IPS-15b (cell line): ENCODE data around the gene FBLN2.
A peak's percentile ranks its signal among the peaks of the same experiment; 100 is the strongest.

Source experiments
- H3K27me3 ChIP-seq: one replicate; pipeline ENCODE4 v1.6.1; 2013; ENCODE audit warnings: low read length; ENCODE audit not compliant: control insufficient read depth, insufficient read depth
- H3K36me3 ChIP-seq: one replicate; pipeline ENCODE4 v1.6.1; 2013; ENCODE audit warnings: low read length; ENCODE audit not compliant: control insufficient read depth, insufficient read depth
- H3K4me1 ChIP-seq: one replicate; pipeline ENCODE4 v1.6.1; 2013; ENCODE audit warnings: mild to moderate bottlenecking, low read length; ENCODE audit not compliant: control insufficient read depth, insufficient read depth
- H3K4me3 ChIP-seq: one replicate; pipeline ENCODE4 v1.5.1; 2013; ENCODE audit warnings: low read depth, low read length
- H3K9ac ChIP-seq: one replicate; pipeline ENCODE4 v1.6.1; 2013; ENCODE audit warnings: low read depth, mild to moderate bottlenecking, low read length
- H3K9me3 ChIP-seq: one replicate; pipeline ENCODE4 v1.6.1; 2013; ENCODE audit warnings: mild to moderate bottlenecking, low read length; ENCODE audit not compliant: control insufficient read depth, insufficient read depth

Gene FBLN2

DNA sequence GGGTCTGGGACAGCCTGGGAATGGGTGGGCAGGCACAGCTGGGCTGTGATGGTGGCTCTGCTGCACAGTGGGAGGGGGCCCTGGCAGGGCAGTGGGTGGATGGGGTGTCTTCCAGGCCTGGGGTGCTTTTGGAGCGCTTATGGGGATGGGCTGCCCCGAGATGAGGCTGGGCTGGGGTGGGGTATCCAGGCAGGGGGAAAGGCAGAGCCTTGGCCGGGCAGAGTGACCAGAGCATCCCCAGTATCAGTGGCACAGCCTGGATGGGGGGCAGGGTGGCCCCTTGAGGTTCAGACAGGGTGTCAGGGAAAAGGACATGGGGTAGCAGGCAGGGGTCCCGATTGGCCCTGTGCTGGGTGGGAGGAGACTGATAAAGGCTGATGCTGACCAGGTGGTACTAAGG lies 42.2 kb upstream of the FBLN2 start:
- Histone ChIP-seq H3K9ac (no peak overlapping the region), H3K4me3 (no peak overlapping the region), H3K36me3 (no peaks in the 10 kb centered on the region), H3K4me1 (no peaks in the 10 kb centered on the region), H3K27me3 (no peaks in the 10 kb centered on the region), H3K9me3 (no peaks in the 10 kb centered on the region)

DNA sequence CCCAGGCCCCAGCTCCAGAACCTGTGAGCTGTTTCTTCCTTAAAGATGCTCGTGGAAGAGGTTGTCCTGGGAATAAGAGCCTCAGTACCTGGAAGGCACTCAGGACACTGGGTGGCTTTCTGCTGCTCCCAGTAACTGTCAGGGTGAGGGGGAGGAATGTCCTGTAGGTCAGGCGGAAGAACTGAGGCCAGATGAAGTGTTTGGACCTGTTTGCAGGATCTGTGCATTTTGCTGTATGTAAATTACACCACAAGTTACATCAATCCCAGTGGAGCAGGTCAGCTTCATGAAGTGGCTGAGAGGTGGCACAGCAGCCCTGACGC lies 41.7 kb upstream of the FBLN2 start:
- no peaks in the 10 kb centered on the region for H3K4me1 ChIP-seq
- H3K9ac ChIP-seq, result peak overlapping the region; percentile 8
- no peaks in the 10 kb centered on the region for H3K27me3 ChIP-seq

DNA sequence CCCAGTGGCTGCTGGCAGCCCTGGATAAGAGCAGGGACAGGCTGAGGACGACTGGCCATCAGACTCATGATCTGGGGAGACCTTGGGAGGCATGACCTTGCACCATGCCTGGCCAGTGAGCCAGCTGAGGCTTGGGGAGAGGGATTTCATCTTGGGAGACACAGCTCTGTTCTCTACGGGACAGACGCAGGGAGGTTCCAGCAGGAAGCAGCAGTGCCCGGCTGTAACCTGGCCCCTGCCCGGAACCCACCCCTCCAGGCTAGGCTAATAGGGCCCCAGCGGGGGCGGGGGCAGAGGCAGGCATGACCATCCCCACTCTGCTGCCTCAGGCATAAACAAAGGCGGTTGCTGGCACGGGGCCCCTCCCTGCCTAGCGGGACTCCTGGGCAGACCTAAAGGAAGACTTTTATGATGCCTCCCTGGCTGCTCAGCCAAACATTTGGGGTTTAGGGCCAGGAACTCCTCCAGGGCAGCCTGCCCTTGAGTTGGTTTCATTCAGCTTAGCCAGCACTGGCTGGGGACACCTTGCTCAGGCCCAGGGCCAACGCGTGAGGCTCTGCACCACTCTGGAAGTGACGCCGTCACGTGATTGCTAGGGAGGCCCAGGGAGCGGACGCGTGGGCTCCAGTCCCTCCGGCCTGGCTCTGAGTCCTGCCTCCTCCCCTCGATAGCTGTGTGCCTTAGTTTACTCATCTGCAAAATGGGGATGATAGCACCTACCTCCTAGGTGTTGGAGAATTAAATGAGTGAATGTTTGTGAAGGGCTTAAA lies 41.2 kb upstream of the FBLN2 start:
- Histone ChIP-seq H3K4me3 (no peak overlapping the region), H3K9me3 (no peaks in the 10 kb centered on the region), H3K4me1 (no peaks in the 10 kb centered on the region), H3K36me3 (no peaks in the 10 kb centered on the region), H3K9ac (no peak overlapping the region), H3K27me3 (no peaks in the 10 kb centered on the region)

More for the DNA sequence above, 41.7 kb upstream of the FBLN2 start:
- no peaks in the 10 kb centered on the region for H3K9me3 ChIP-seq
- H3K36me3 ChIP-seq, result no peaks in the 10 kb centered on the region
- H3K4me3 ChIP-seq, result no peak overlapping the region

GRCh38 chr3:13508496-13508895 lies 40.4 kb upstream of the FBLN2 start:
- no peaks in the 10 kb centered on the region for H3K9me3 ChIP-seq
- no peak overlapping the region for H3K4me3 ChIP-seq
- no peaks in the 10 kb centered on the region for H3K27me3 ChIP-seq
- H3K4me1 ChIP-seq, result no peaks in the 10 kb centered on the region
- H3K9ac ChIP-seq, result no peak overlapping the region
- no peaks in the 10 kb centered on the region for H3K36me3 ChIP-seq

DNA sequence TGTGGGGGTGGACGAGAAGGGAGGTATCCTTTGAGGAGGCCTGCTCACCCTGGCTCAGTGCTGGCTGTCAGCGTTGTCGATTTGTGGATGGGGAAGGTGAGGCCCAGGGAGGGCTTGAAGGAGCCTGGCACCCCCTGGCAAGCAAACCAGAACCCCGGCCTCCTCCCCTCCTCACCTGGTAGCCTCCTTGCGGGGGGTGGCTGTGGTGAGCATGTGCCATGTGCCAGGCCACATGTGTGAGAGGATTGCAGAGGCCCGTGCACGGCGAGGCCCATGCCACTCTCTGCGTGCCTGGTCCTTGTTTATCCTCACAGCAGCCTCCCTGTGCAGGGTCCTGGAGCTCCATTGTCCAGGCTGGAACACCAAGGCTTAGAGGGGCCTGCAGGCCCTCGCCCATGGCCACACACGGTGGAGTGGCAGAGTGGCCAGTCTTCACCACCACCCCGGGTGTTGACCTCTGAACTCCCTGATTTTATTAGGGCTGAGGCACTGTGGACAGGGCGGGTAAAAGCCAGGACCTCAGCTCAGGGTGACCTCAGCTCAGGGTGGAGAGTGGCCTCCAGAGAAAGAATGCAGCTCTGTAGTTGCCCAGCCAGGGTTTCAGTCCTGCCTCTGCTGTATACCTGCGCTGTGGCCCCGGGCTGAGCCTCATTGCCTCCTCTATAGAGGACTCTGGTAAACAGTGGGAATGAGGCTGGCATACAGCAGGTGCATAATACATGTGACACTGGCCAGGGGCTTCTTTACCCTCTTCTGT lies 39.7 kb upstream of the FBLN2 start:
- Histone ChIP-seq H3K4me1 (no peaks in the 10 kb centered on the region), H3K9me3 (no peaks in the 10 kb centered on the region), H3K27me3 (no peaks in the 10 kb centered on the region), H3K36me3 (no peaks in the 10 kb centered on the region), H3K9ac (no peak overlapping the region), H3K4me3 (no peak overlapping the region)

- no peaks in the 10 kb centered on the region for H3K9me3 ChIP-seq
- H3K9ac ChIP-seq, result no peak overlapping the region
- H3K4me1 ChIP-seq, result no peaks in the 10 kb centered on the region
- no peak overlapping the region for H3K4me3 ChIP-seq
- no peaks in the 10 kb centered on the region for H3K36me3 ChIP-seq
- H3K27me3 ChIP-seq, result no peaks in the 10 kb centered on the region
Measured at GRCh38 chr3:13509816-13510192, 39.1 kb upstream of the FBLN2 start.

DNA sequence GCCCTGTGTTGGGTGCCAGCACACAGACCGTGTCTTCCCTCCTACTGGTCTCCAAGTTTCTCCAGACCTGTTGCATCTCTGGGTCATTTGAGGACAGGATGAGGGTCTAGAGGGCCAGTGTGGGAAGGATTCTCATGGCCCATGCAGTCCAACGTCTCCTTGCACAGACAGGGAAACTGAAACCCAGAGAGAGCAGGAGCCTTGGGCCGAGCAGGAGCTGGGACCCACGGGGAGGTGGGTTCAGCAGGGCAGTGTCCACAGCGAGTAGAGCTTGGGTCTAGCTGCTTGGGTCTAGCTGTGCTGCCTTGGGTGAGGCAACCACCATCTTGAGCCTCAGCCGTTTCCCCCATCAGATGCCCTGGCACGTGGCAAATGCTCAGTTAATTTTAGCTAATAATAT lies 36.5 kb upstream of the FBLN2 start:
- Histone ChIP-seq H3K4me3 (no peak overlapping the region), H3K36me3 (no peaks in the 10 kb centered on the region), H3K27me3 (no peaks in the 10 kb centered on the region), H3K9ac (no peak overlapping the region), H3K4me1 (no peaks in the 10 kb centered on the region), H3K9me3 (no peaks in the 10 kb centered on the region)

DNA sequence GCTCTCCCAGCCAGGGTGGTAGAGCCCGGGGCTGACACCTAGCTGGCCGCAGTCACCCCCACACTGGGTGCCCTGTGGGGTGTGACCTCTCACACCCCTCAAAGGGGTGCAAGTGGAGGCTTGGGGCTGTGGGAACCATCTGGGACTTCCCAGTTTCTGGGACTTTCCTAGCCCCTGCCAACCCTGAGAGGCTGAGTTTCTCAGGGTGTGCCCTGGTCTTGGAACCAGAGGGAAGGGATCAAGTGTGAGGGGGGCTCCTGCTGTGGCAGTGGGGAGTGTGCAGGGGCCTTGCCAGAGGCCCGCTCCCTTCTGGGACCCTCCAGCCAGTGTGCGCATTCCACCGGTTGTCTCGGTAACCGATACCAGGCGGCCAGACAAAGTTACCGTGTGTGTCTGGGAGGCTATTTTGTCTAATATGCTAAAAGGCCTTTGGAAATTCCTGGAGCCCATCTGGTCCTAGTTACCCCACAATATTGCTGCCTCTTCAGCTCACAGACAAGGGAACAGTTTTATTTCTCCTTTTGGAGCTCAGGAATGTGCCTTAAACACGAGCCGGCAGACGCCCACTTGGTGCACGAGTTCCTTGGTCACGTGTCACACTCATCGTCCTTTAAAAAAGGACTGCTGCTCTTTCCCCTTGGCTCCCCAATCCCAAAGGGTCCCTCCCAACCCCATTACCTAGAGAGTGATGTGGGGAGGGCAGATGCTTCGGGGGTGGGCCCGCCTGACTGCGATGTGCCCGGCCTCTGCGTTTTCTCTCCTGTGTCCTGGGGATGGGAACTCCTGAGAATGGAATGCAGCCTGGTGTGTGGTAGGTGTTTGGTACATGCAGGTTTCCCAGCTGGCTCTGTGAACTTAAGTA lies 35.6 kb upstream of the FBLN2 start:
- H3K4me1 ChIP-seq, result no peaks in the 10 kb centered on the region
- no peak overlapping the region for H3K9ac ChIP-seq
- no peaks in the 10 kb centered on the region for H3K27me3 ChIP-seq
- H3K4me3 ChIP-seq, result no peak overlapping the region
- no peaks in the 10 kb centered on the region for H3K36me3 ChIP-seq
- H3K9me3 ChIP-seq, result no peaks in the 10 kb centered on the region

- H3K9ac ChIP-seq, result no peak overlapping the region
- no peaks in the 10 kb centered on the region for H3K36me3 ChIP-seq
- no peaks in the 10 kb centered on the region for H3K9me3 ChIP-seq
- H3K4me1 ChIP-seq, result no peaks in the 10 kb centered on the region
- H3K4me3 ChIP-seq, result no peak overlapping the region
- H3K27me3 ChIP-seq, result no peaks in the 10 kb centered on the region
Measured at GRCh38 chr3:13513913-13514517, 34.9 kb upstream of the FBLN2 start.

DNA sequence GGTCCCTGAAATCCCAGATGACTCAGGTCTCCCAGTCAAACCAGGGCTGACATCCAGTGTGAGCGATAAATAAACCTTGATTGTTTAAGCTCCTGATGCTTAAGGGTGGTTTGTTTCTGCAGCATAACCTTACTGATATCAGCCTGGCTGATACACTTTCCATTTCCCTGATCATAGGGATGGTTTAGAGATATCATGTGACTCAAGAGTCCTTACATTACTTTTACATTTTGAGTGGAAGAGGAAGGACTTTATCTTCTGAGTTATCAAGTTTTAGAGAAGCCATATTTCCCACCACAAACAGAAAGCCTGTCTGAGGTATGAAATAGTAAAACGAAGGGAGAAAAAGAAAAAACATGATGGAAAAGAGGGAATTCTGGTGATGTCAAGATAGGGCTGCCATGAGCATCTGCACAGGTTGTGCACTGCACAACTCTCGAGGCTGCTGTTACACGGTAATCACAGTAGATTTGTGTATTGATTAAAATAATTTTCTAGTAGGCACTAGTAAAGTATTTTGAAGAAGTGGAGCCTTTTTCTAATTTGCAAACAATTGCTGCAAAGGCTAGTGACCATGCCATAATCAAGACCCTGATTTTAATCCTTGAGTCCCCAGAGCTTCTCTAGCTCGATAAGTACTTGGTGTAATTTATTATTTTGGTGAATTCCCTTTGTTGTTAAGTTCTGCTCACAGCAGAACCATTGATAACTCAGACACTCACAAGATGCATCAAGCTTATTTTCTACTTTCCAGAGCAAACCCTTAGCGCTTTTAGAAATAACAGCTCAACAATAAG lies 34.1 kb upstream of the FBLN2 start:
- Histone ChIP-seq H3K27me3 (no peaks in the 10 kb centered on the region), H3K9me3 (no peaks in the 10 kb centered on the region), H3K4me1 (no peaks in the 10 kb centered on the region), H3K36me3 (no peaks in the 10 kb centered on the region), H3K4me3 (no peak overlapping the region), H3K9ac (no peak overlapping the region)
